Mucosa of stomach (tissue), 1 donor: Measurements from ENCODE around the gene PARPBP.
"Not testable (repeated sequence)": the region's sequence is repeated elsewhere in the genome, so short reads cannot be mapped to it uniquely, and the experiment has no call there.

Experiments
- H3K27me3 ChIP-seq: one replicate; pipeline ENCODE4 v1.7.0; 2013; ENCODE audit warnings: mild to moderate bottlenecking, low read length; ENCODE audit not compliant: control insufficient read depth, insufficient read depth
- H3K36me3 ChIP-seq: one replicate; pipeline ENCODE4 v1.7.0; 2013; ENCODE audit warnings: low read length; ENCODE audit not compliant: control insufficient read depth, insufficient read depth
- H3K4me1 ChIP-seq: one replicate; pipeline ENCODE4 v1.7.0; 2013; ENCODE audit warnings: mild to moderate bottlenecking, low read length; ENCODE audit not compliant: control insufficient read depth, insufficient read depth
- H3K4me3 ChIP-seq: one replicate; pipeline ENCODE4 v1.7.0; 2013; ENCODE audit warnings: low read length
- H3K9ac ChIP-seq: one replicate; pipeline ENCODE4 v1.7.0; 2013; ENCODE audit warnings: mild to moderate bottlenecking, low read length, moderate library complexity
- H3K9me3 ChIP-seq: one replicate; pipeline ENCODE4 v1.7.0; 2013; ENCODE audit warnings: mild to moderate bottlenecking, low read length, moderate library complexity; ENCODE audit not compliant: control insufficient read depth
- donor health status: Pancreatic carcinoma.

Gene PARPBP

DNA sequence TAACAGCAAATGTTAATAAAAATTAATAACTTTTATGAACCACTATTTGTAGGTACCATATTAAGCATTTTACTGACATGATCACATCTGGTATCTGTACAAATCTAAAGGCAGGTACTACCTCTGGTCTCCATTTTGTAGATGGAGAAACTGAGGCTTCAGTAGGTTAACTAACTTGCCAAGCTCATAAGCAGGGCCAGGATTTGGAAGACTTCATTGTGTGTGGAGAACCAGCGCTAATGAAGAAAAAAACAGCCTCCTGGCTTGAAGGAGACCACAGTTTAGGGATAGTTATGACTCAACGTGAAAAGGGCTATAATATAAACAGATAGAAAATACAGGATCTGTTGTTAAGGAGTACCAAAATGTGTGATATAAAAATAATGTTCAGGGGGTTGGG, 1.1 kb upstream of the PARPBP start:
- Histone ChIP-seq H3K27me3 (no peaks in the 10 kb centered on the region), H3K9ac (no peak overlapping the region), H3K36me3 (peaks cover 5% of the 10 kb centered on the region), H3K4me1 (peaks cover 5% of the 10 kb centered on the region), H3K4me3 (no peak overlapping the region), H3K9me3 (no peaks in the 10 kb centered on the region)

DNA sequence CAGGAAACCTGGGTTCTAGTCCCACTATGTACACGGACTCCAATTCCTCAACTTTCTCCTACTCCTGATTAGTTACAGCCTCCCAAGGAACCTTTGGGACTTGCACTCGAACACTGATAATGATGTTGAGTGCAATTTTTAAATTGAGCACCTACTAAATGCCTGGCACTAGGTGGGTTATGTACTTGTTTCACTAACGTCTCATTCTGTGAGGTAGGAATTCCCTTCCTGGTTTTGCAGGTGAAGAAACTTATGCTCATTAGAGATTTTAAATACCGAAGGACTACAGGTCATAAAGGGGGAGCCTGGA, 536 bp downstream of the PARPBP start:
- H3K27me3 ChIP-seq: no peaks in the 10 kb centered on the region
- peaks cover 5% of the 10 kb centered on the region for H3K4me1 ChIP-seq
- peaks cover 5% of the 10 kb centered on the region for H3K36me3 ChIP-seq
- peak overlapping the region; percentile 98 for H3K9ac ChIP-seq
- H3K9me3 ChIP-seq: no peaks in the 10 kb centered on the region
- H3K4me3 ChIP-seq: peak overlapping the region; percentile 95

DNA sequence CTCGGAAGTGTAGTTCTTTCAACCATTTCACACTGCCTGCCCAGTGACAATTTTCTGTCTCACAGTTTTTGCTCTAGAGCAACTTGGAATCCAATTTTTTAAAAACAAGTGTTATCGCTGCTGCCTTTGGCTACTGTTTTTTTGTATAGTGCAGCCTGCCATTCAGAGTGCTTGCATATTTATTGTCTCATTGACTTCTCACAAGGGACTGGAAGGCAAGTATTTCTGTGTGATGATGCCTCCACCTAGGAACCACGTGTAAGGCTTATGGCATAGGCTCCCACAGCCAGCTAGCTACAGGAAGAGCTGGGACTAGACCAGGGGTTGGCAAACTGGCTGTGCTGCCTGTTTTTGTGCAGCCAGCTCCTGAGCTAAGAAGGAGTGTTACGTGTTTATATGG, 903 bp downstream of the PARPBP start:
- Histone ChIP-seq H3K9ac (no peak overlapping the region), H3K4me3 (peak overlapping the region; percentile 95), H3K27me3 (no peaks in the 10 kb centered on the region), H3K36me3 (peaks cover 5% of the 10 kb centered on the region), H3K9me3 (no peaks in the 10 kb centered on the region), H3K4me1 (peaks cover 5% of the 10 kb centered on the region)

DNA sequence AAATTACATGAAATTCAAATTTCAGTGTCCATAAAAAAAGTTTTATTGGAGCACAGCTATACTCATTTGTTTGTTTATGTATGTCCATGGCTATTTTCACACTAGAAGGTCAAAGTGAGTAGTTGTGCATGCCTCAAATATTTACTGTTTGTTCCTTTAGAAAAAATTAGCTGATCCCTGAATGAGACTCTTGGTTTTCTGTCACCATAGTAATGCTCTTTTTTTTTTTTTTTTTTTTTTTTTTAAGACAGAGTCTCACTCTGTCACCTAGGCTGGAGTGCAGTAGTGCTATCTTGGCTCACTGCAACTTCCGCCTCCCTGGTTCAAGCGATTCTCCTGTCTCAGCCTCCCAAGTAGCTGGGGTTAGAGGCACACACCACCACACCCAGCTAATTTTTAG, 1.3 kb downstream of the PARPBP start:
- H3K4me1 ChIP-seq, H3K27me3 ChIP-seq, H3K4me3 ChIP-seq, H3K9ac ChIP-seq, H3K36me3 ChIP-seq, H3K9me3 ChIP-seq: not testable (repeated sequence)

DNA sequence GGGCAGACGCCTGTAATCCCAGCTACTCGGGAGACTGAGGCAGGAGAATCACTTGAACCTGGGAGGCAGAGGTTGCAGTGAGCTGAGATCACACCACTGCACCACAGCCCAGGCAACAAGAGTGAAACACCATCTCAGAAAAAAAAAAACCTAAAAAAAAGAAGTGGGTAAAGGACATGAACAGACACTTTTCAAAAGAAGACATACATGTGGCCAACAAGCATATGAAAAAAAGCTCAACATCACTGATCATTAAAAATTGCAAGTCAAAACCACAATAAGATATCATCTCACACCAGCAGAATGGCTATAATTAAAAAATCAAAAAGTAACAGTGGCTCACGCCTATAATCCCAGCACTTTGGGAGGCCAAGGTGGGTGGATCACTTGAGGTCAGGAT, 10.7 kb downstream of the PARPBP start:
- not testable (repeated sequence) for H3K4me3 ChIP-seq, H3K36me3 ChIP-seq, H3K9ac ChIP-seq, H3K27me3 ChIP-seq, H3K4me1 ChIP-seq, H3K9me3 ChIP-seq

DNA sequence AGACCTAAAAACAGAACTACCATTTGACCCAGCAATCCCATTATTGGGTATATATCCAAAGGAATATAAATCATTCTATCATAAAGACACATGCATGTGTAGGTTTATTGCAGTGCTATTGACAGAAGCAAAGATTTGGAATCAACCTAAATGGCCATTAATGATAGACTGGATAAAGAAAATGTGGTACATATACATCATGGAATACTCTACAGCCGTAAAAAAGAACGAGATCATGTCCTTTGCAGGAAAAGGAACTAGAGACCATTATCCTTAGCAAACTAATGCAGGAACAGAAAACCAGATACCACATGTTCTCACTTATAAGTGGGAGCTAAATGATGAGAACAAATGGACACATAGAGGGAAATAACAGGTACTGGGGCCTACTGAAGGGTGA, 11.5 kb downstream of the PARPBP start:
- not testable (repeated sequence) for H3K4me3 ChIP-seq, H3K36me3 ChIP-seq, H3K4me1 ChIP-seq, H3K9me3 ChIP-seq, H3K27me3 ChIP-seq, H3K9ac ChIP-seq

DNA sequence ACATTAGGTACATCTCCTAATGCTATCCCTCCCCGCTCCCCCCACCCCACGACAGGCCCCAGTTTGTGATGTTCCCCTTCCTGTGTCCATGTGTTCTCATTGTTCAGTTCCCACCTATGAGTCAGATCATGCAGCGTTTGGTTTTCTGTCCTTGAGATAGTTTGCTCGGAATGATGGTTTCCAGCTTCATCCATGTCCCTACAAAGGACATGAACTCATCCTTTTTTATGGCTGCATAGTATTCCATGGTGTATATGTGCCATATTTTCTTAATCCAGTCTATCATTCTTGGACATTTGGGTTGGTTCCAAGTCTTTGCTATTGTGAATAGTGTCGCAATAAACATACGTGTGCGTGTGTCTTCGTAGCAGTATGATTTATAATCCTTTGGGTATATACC, 17.6 kb downstream of the PARPBP start:
- H3K27me3 ChIP-seq, H3K4me1 ChIP-seq, H3K36me3 ChIP-seq, H3K4me3 ChIP-seq, H3K9me3 ChIP-seq, H3K9ac ChIP-seq: not testable (repeated sequence)

DNA sequence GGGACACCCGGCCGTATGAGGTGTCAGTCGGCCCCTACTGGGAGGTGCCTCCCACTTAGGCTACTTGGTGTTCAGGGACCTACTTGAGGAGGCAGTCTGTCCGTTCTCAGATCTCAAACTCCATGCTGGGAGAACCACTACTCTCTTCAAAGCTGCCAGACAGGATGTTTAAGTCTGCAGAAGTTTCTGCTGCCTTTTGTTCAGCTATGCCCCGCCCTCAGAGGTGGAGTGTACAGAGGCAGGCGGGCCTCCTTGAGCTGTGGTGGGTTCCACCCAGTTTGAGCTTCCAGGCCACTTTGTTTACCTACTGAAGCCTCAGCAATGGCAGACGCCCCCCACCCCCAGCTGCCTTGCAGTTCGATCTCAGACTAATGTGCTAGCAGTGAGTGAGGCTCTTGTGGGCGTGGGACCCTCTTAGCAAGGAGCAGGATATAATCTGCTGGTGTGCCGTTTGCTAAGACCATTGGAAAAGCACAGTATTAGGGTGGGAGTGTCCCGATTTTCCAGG, 22.9 kb downstream of the PARPBP start:
- not testable (repeated sequence) for H3K27me3 ChIP-seq, H3K9me3 ChIP-seq, H3K9ac ChIP-seq, H3K4me3 ChIP-seq, H3K36me3 ChIP-seq, H3K4me1 ChIP-seq

DNA sequence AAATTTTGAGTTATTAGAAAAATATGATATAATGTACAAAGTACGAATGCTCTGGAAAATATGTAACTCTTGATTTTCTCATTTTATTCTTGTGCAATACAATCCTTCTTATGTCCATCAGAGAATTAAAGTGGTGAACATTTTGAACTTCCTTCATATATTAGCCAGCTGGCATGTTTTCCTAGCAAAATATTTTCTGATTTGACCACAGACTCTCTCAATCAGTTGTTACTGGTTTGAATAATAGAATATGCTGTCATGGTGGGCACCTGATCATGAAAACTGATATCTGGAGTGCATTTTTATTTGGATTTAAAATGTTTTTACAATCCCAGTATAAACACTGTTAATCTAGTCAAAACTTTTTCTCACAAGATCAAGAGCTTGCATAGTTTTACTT, 24.2 kb downstream of the PARPBP start:
- Histone ChIP-seq H3K4me1 (no peaks in the 10 kb centered on the region), H3K27me3 (no peaks in the 10 kb centered on the region), H3K4me3 (no peak overlapping the region), H3K9ac (no peak overlapping the region), H3K36me3 (no peaks in the 10 kb centered on the region), H3K9me3 (no peaks in the 10 kb centered on the region)

DNA sequence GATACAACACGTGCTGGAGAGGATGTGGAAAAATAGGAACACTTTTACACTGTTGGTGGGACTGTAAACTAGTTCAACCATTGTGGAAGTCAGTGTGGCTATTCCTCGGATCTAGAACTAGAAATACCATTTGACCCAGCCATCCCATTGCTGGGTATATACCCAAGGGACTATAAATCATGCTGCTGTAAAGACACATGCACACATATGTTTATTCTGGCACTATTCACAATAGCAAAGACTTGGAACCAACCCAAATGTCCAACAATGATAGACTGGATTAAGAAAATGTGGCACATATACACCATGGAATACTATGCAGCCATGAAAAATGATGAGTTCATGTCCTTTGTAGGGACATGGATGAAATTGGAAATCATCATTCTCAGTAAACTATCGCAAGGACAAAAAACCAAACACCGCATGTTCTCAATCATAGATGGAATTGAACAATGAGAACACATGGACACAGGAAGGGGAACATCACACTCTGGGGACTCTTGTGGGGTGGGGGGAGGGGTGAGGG, 27.1 kb downstream of the PARPBP start:
- H3K9ac ChIP-seq, H3K4me3 ChIP-seq, H3K36me3 ChIP-seq, H3K4me1 ChIP-seq, H3K27me3 ChIP-seq, H3K9me3 ChIP-seq: not testable (repeated sequence)

DNA sequence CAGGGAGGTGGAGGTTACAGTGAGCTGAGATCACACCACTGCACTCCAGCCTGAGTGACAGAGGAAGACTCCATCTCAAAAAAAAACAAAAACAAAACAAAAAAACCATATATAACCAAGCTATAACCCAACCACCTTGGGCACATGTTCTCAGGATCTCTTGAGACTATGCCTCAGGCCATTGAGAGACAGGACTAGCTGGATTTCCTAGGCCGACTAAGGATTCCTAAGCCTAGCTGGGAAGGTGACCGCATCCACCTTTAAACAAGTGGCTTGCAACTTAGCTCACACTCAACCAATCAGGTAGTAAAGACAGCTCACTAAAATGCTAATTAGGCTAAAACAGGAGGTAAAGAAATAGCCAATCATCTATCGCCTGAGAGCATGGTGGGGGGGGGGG, 35.2 kb downstream of the PARPBP start:
- H3K4me1 ChIP-seq, H3K27me3 ChIP-seq, H3K9ac ChIP-seq, H3K4me3 ChIP-seq, H3K36me3 ChIP-seq, H3K9me3 ChIP-seq: not testable (repeated sequence)

DNA sequence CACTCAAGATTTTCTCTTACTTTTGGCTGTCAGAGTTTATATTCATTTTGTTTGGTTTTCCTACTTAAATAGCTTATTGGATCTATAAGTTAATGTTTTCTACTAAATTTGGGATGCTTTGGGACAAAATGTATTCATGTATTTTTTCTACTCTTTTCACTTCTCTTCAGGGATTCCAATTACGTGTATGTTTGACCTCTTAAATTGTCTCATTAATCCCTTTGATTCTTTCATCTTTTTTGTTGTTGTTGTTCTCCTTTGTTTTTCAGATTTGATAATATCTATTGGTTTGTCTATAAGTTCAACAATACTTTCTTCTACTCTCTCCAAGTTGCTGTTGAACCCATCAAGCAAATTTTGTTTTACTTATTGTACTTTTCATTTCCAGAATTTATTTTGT, 43.4 kb downstream of the PARPBP start:
- Histone ChIP-seq H3K36me3 (no peaks in the 10 kb centered on the region), H3K4me1 (no peaks in the 10 kb centered on the region), H3K27me3 (no peaks in the 10 kb centered on the region), H3K4me3 (no peak overlapping the region), H3K9ac (no peak overlapping the region), H3K9me3 (no peaks in the 10 kb centered on the region)

DNA sequence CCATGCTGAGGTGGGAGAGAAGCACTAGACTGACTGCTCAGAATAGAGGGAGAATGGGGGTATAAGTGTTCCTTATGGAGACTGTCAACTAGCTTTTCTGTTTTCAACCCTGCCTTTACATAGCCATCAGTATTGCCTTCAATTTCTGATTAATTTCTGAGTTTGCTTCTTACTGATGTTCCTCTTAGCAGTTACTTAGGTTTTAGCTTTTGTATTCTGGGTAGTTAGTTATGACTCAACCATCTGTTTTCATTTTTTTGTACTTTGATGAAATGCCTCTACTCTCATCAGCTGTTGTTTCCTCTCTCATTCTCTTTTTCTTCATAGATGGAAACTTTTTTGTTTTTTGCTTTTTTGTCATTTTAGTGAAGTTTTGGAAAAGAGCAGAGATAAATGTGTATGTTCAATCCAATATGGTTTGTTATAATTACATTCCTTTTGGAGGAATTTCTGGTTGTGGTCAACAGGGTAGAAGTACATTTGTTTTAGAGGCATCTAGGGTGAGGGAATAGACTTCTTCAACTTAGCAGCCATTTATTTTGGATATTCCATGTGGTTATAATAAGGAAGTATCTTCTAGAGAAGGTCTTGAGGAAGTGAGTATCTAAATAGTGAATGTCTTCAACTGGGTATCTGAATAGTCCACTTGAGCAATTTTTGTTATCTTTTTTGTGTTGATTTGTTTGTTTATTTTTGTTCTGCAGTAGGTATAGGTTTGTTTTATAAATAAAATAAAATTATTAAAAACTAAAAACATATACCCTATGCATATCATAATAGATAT, 48.0 kb downstream of the PARPBP start:
- Histone ChIP-seq H3K9me3 (no peaks in the 10 kb centered on the region), H3K9ac (no peak overlapping the region), H3K36me3 (no peaks in the 10 kb centered on the region), H3K4me1 (peaks cover 4% of the 10 kb centered on the region), H3K4me3 (no peak overlapping the region), H3K27me3 (no peaks in the 10 kb centered on the region)
